CD4-positive, alpha-beta memory T cell (primary cell): ENCODE results near the gene CAMTA1. TPM values are rescaled to one million over a fixed set of nuclear protein-coding genes. Genes with fewer than 3 reads are reported as not detected.

Experiments used
- CTCF ChIA-PET: fragments of 350-600 bp; sonication (Branson Sonifier 250); formaldehyde crosslinking; loops from one replicate; lab custom pipeline; 2021; ENCODE audit warnings: inconsistent platforms; ENCODE audit not compliant: partially characterized antibody; lab: Charles Lee
- POLR2A ChIA-PET: fragments of 350-600 bp; sonication (Branson Sonifier 250); formaldehyde crosslinking; loops from one replicate; lab custom pipeline; 2021; ENCODE audit not compliant: partially characterized antibody; lab: Charles Lee
- DNase-seq, 5 donors: peaks; one replicate each; pipeline versions ENCODE4 v3.0.0 to v3.0.0-alpha.2; 2020 to 2022; ENCODE audit warnings: mixed read lengths in 1 of 5
- H3K27ac ChIP-seq: one replicate; pipeline ENCODE4 v1.7.0; 2013; ENCODE audit warnings: low read depth, low read length
- H3K27me3 ChIP-seq: 2 replicates; pipeline ENCODE4 v1.7.0; 2013; ENCODE audit warnings: mild to moderate bottlenecking, low read length, moderate library complexity; ENCODE audit not compliant: insufficient read depth
- H3K36me3 ChIP-seq: 2 replicates; pipeline ENCODE4 v1.7.0; 2013; ENCODE audit warnings: mild to moderate bottlenecking, low read length, moderate library complexity; ENCODE audit not compliant: insufficient read depth
- H3K4me1 ChIP-seq: 2 replicates; pipeline ENCODE4 v1.7.0; 2013; ENCODE audit warnings: mild to moderate bottlenecking, low read length, moderate library complexity; ENCODE audit not compliant: insufficient read depth
- H3K4me3 ChIP-seq, 2 donors: one replicate each; pipeline ENCODE4 v1.7.0; 2013; ENCODE audit warnings: low read length in 2 of 2, mild to moderate bottlenecking in 1 of 2
- H3K9me3 ChIP-seq, 2 donors: one replicate each; pipeline ENCODE4 v1.7.0; 2013; ENCODE audit warnings: low read length in 2 of 2, control low read depth in 1 of 2; ENCODE audit not compliant: control insufficient read depth in 1 of 2
- H3K27ac Mint-ChIP-seq, 7 donors: one replicate each; pipeline ENCODE4 v1.8.0; 2020 to 2021; ENCODE audit warnings: mixed read lengths in 7 of 7, mild to moderate bottlenecking in 6 of 7, inconsistent platforms in 3 of 7, moderate library complexity in 3 of 7
- H3K27me3 Mint-ChIP-seq, 2 donors: one replicate each; pipeline ENCODE4 v1.8.0; 2020 to 2021; ENCODE audit warnings: mixed read lengths in 2 of 2
- H3K36me3 Mint-ChIP-seq, 2 donors: one replicate each; pipeline ENCODE4 v1.8.0; 2020 to 2021; ENCODE audit warnings: mixed read lengths in 2 of 2, inconsistent platforms in 1 of 2, mild to moderate bottlenecking in 1 of 2
- H3K4me1 Mint-ChIP-seq, 4 donors: one replicate each; pipeline ENCODE4 v1.8.0; 2020 to 2021; ENCODE audit warnings: mixed read lengths in 4 of 4, mild to moderate bottlenecking in 1 of 4
- H3K4me3 Mint-ChIP-seq, 8 donors: one replicate each; pipeline ENCODE4 v1.8.0; 2020 to 2021; ENCODE audit warnings: mixed read lengths in 8 of 8, mild to moderate bottlenecking in 7 of 8, moderate library complexity in 6 of 8, inconsistent platforms in 3 of 8
- H3K9me3 Mint-ChIP-seq, 8 donors: one replicate each; pipeline ENCODE4 v1.8.0; 2020 to 2021; ENCODE audit warnings: mixed read lengths in 8 of 8, mild to moderate bottlenecking in 5 of 8, inconsistent platforms in 3 of 8, moderate library complexity in 1 of 8
- intact Hi-C: fragments of 100-400 bp; cut with micrococcal nuclease; formaldehyde crosslinking; loops from one replicate; pipeline ENCODE4 v1.15.1; 2023
- polyA plus RNA-seq, 2 donors: library from polyadenylated mRNA; unstranded; fragments of 300-500 nt; fragmentation: Illumina TruSeq; gene quantifications; one replicate each; pipeline ENCODE4 v1.2.3, GENCODE V29; 2021
- total RNA-seq, 2 experiments: library from RNA; stranded (reverse); gene quantifications; one replicate each; pipeline ENCODE4 v1.2.3, GENCODE V29; 2021

Gene CAMTA1
- total and polyA plus RNA-seq, 4 experiments from 2014 or later = 39.1 to 118 (median 59.9) TPM

DNA sequence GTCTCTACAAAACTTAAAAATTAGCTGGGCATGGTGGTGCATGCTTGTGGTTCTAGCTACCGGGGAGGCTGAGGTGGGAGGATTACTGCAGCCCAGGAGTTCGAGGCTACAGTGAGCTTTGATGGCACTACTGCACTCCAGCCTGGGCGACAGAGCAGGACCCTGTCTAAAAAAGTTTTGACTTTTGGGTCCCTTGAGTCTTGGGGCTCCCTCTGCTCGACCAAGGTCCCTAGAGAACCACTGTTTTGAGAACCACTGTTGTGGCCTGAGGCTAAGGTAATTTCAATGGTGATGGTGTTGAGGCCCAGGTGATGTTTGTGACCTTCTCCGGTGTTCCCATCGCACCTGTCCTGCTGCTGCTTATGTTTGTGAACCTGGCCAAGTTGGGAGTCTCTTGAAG, 3.1 kb upstream of the CAMTA1 start:
- Mint-ChIP-seq H3K27me3 (peaks cover 2 to 3% of the 10 kb centered on the region in 2 donors), H3K9me3 (peaks cover 0 to 3% (median 0%) of the 10 kb centered on the region in 8 donors), H3K4me3 (no peak overlapping the region), H3K4me1 (peaks cover 16 to 25% (median 20%) of the 10 kb centered on the region in 4 donors), H3K36me3 (peaks cover 0 to 8% of the 10 kb centered on the region in 2 donors), H3K27ac (peak overlapping the region in 1 of 7 donors; percentile 17)
- CTCF ChIA-PET = no interaction called here
- H3K27ac ChIP-seq = no peak overlapping the region
- peaks cover 20% of the 10 kb centered on the region for H3K4me1 ChIP-seq
- POLR2A ChIA-PET = no interaction called here
- H3K4me3 ChIP-seq = no peak overlapping the region
- no peaks in the 10 kb centered on the region for H3K36me3 ChIP-seq
- H3K27me3 ChIP-seq = no peaks in the 10 kb centered on the region
- intact Hi-C loops = loop anchor here (10.0 kb wide), 3 partner anchors 167 to 983 kb away; partner anchors contain the start of genes PHF13 and TNFRSF25
- no peaks in the 10 kb centered on the region for H3K9me3 ChIP-seq
- DNase-seq = no peak

DNA sequence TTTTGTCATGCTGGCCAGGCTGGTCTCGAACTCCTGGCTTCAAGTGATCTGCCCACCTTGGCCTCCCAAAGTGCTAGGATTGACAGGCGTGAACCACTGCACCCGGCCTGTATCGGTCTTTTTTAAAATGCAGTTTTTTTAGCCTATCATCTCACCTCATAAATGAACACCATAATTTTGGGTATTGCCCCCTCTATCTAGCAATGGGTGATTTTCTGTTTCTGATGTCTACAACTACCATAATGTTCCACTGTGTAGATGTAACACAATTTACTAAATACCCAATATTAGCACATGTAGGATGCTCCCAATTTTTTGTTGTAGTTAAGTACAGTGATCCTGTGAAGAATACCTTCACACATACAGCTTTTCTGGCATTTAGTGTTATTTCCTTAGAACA, 2.0 kb upstream of the CAMTA1 start:
- no peaks in the 10 kb centered on the region for H3K27me3 ChIP-seq
- H3K27ac ChIP-seq = no peak overlapping the region
- intact Hi-C loops = loop anchor here (10.0 kb wide), 3 partner anchors 168 to 982 kb away; partner anchors contain the start of genes PHF13 and TNFRSF25
- Mint-ChIP-seq H3K27me3 (peaks cover 0 to 2% of the 10 kb centered on the region in 2 donors), H3K36me3 (peaks cover 0 to 8% of the 10 kb centered on the region in 2 donors), H3K4me1 (peaks cover 23 to 34% (median 29%) of the 10 kb centered on the region in 4 donors), H3K27ac (peak overlapping the region in 5 of 7 donors; percentile 84 to 93 (median 87)), H3K4me3 (peak overlapping the region; percentile 79 to 92 (median 86)), H3K9me3 (peaks cover 0 to 3% (median 0%) of the 10 kb centered on the region in 8 donors)
- H3K9me3 ChIP-seq = no peaks in the 10 kb centered on the region
- no peak overlapping the region for H3K4me3 ChIP-seq
- H3K4me1 ChIP-seq = peaks cover 24% of the 10 kb centered on the region
- H3K36me3 ChIP-seq = no peaks in the 10 kb centered on the region
- CTCF ChIA-PET = no interaction called here
- POLR2A ChIA-PET = interaction anchor here (2.4 kb wide), 1 partner anchor 40 kb away, joined by 13 read pairs; no protein-coding TSS in a partner anchor
- no peak for DNase-seq

DNA sequence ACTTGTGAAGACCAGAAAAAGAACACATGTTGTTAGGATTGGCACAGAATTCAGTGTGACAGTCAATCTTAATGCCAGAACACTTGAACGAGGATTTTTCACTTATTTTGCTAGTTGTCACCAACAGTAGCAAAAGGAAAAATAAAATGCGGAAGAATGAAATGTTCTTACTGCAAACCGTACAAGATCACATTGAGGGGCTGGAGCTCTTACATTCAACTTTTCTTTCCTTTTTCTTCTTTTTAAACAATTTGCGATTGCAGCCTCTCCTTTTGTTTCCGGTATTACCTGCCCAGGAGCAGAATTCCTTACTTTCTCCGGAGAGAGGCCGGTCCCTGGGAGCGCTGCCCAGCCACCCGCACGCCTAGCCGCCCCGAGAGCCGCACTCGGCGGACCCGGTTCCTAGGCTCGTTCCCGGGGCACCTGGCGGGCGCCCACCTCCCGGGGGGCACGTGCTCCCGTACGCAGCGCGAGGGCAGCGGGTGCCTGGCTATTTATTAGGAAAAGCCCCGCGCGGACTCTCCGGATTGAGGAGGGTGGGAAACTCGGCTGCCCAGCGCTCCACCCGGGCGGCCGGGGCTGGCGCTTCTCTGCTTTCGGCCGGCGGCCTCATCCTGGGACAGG, 1.2 kb upstream of the CAMTA1 start:
- peak overlapping the region; percentile 36 to 69 for H3K4me3 ChIP-seq
- no peaks in the 10 kb centered on the region for H3K27me3 ChIP-seq
- peak overlapping the region; percentile 79 to 92 (median 86) for H3K4me3 Mint-ChIP-seq
- H3K36me3 ChIP-seq = no peaks in the 10 kb centered on the region
- peaks cover 0 to 8% of the 10 kb centered on the region in 2 donors for H3K36me3 Mint-ChIP-seq
- peak overlapping the region; percentile 88 to 93 (median 90) for H3K27ac Mint-ChIP-seq
- intact Hi-C loops = loop anchor here (1.0 to 10.0 kb wide), 4 partner anchors 41 to 981 kb away; partner anchors contain the start of genes PHF13 and TNFRSF25
- peaks cover 30 to 42% (median 37%) of the 10 kb centered on the region in 4 donors for H3K4me1 Mint-ChIP-seq
- H3K27ac ChIP-seq = peak overlapping the region; percentile 84
- peaks cover 0 to 3% (median 0%) of the 10 kb centered on the region in 8 donors for H3K9me3 Mint-ChIP-seq
- no peaks in the 10 kb centered on the region for H3K9me3 ChIP-seq
- DNase-seq = no peak
- POLR2A ChIA-PET = interaction anchor here (0.6 to 2.4 kb wide), 10 partner anchors 11 to 425 kb away, joined by 3 to 13 read pairs (median 4); partner anchors contain the start of genes ACOT7 and DNAJC11
- H3K4me1 ChIP-seq = peaks cover 32% of the 10 kb centered on the region
- CTCF ChIA-PET = interaction anchor here (0.6 kb wide), 1 partner anchor 160 kb away, joined by 3 read pairs; no protein-coding TSS in a partner anchor
- no peaks in the 10 kb centered on the region for H3K27me3 Mint-ChIP-seq

DNA sequence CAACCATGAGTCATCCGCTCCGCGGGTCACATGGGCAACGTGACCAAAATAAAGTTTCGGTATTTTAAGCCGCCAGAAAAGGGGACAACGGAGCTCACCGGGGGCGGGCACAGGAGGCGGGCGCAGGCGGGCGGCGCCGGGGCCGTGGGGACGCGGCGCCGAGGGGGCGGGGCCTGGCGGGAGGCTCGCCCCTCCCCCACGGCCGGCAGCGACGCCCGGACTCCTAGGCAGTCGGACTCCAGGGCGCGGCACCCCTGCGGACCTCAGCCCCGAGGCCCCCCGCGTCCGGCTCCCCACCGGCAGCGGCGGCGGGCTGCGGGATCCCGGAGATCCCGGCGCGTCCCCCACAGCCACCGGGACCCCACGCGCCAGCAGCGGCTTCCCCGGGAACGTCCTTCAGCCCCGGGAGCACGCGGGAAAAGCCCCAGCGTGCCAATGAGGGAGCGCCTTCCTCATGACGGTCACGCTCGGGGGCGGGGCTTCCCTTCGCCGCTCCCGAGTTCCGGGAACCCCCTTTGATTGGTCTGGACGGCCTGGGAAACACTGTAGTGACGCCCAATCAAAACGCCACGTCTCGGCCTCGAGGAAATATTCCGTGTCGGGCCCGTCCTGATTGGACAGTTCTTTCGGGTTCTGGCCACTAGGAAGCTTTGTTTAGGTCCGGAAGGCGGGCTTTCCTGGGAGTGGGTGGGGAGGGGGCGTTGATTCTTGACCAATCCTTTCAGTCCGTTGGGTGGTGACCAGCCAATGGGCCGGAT, 515 bp upstream of the CAMTA1 start:
- no peaks in the 10 kb centered on the region for H3K27me3 ChIP-seq
- no peaks in the 10 kb centered on the region for H3K9me3 ChIP-seq
- peaks cover 0 to 8% of the 10 kb centered on the region in 2 donors for H3K36me3 Mint-ChIP-seq
- peaks cover 35 to 48% (median 42%) of the 10 kb centered on the region in 4 donors for H3K4me1 Mint-ChIP-seq
- H3K27ac Mint-ChIP-seq = peak overlapping the region; percentile 89 to 95 (median 93)
- ChIA-PET CTCF (interaction anchor here (1.2 kb wide), 1 partner anchor 84 kb away, joined by 3 read pairs; the partner anchor contains the start of gene DNAJC11), POLR2A (interaction anchor here (0.6 to 2.4 kb wide), 13 partner anchors 10 to 426 kb away, joined by 3 to 13 read pairs (median 4); partner anchors contain the start of genes ACOT7, DNAJC11 and KLHL21)
- peak; percentile 89 to 100 (median 100) for DNase-seq
- H3K36me3 ChIP-seq = no peaks in the 10 kb centered on the region
- peaks cover 39% of the 10 kb centered on the region for H3K4me1 ChIP-seq
- H3K4me3 ChIP-seq = peak overlapping the region; percentile 36 to 69
- peaks cover 0 to 3% (median 0%) of the 10 kb centered on the region in 8 donors for H3K9me3 Mint-ChIP-seq
- H3K27ac ChIP-seq = peak overlapping the region; percentile 84
- intact Hi-C loops = loop anchor here (1.0 to 10.0 kb wide), 7 partner anchors 41 to 980 kb away; partner anchors contain the start of genes DNAJC11, NPHP4, PHF13 and RPL22
- no peaks in the 10 kb centered on the region for H3K27me3 Mint-ChIP-seq
- H3K4me3 Mint-ChIP-seq = peak overlapping the region; percentile 86 to 98 (median 90)

DNA sequence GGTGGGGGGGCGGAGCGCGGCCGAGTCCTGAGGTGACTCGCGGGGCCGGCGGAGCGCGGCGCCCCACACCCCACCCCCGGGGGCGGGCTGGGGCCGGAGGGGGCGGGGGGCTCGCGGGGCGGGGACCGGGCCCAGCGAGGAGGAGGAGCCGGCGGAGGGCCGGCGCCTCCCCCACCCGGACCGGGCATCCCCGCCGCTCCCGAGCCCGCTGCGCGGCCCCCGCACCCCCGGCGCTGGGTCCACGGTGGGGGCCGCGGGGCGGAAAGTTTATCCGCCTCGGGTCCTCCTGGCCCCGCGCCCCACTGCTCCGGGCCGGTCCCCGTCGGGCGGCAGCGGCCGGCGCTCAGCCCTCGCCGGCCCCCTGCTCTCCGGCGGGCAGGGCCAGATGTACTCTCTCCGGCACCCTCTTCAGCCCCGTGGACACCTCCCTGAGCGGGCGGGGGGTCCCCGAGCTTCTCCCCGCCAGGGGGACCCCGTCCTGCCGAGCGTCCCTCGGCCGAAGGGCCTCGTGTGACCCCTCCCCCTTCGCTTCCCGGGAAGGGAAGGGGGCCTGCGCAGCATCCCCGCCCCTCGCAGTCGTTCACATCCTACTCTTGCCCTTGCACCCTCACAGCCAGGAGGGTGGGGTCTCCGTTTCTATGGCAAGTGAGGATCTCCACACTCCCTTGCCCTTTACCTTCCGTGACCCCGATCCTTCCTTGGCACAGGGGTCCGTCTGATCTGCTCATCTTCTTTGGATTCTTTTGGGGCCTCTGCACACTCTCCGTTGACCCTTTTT, 663 bp downstream of the CAMTA1 start:
- Mint-ChIP-seq H3K4me1 (peaks cover 40 to 54% (median 47%) of the 10 kb centered on the region in 4 donors), H3K27me3 (no peaks in the 10 kb centered on the region), H3K27ac (peak overlapping the region; percentile 87 to 98 (median 96)), H3K36me3 (peaks cover 0 to 8% of the 10 kb centered on the region in 2 donors), H3K4me3 (peak overlapping the region; percentile 93 to 99 (median 96)), H3K9me3 (peaks cover 0 to 3% (median 0%) of the 10 kb centered on the region in 8 donors)
- H3K9me3 ChIP-seq = no peaks in the 10 kb centered on the region
- DNase-seq = peak; percentile 17 to 50 (median 23)
- peak overlapping the region; percentile 55 to 63 for H3K4me3 ChIP-seq
- peak overlapping the region; percentile 52 for H3K27ac ChIP-seq
- H3K36me3 ChIP-seq = no peaks in the 10 kb centered on the region
- intact Hi-C loops = loop anchor here (1.0 to 10.0 kb wide), 6 partner anchors 85 to 979 kb away; partner anchors contain the start of genes DNAJC11, NPHP4, PHF13 and RPL22
- ChIA-PET CTCF (interaction anchor here (1.2 kb wide), 1 partner anchor 85 kb away, joined by 3 read pairs; the partner anchor contains the start of gene DNAJC11), POLR2A (interaction anchor here (0.8 to 2.4 kb wide), 5 partner anchors 37 to 184 kb away, joined by 3 to 13 read pairs (median 4); partner anchors contain the start of gene KLHL21)
- H3K27me3 ChIP-seq = no peaks in the 10 kb centered on the region
- peaks cover 39% of the 10 kb centered on the region for H3K4me1 ChIP-seq

DNA sequence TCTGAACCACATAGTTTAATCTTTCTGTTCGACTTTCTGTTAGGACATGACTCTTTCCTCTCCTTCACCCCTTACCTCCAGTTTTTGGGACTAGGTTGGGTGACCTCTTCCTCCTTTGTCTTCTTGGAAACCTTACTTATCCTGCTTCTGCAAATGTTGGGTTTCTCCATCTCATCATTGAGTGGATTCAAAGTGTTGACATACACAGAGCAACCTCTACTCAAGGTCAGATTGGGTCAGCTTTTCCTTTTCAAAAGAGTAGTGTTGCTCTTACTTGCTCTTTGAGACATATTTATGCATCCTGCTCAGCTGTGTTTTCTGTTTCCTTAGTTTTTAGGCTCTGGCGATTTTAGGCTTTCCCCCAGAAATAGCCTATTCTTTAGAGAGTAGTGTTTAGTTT, 3.7 kb downstream of the CAMTA1 start:
- Mint-ChIP-seq H3K4me3 (peak overlapping the region in 5 of 8 donors; percentile 8 to 37 (median 13)), H3K9me3 (peaks cover 0 to 3% (median 0%) of the 10 kb centered on the region in 8 donors), H3K36me3 (peaks cover 0 to 18% of the 10 kb centered on the region in 2 donors), H3K27me3 (no peaks in the 10 kb centered on the region), H3K27ac (peak overlapping the region in 4 of 7 donors; percentile 28 to 54 (median 37)), H3K4me1 (peaks cover 39 to 71% (median 50%) of the 10 kb centered on the region in 4 donors)
- intact Hi-C loops = loop anchor here (5.0 to 10.0 kb wide), 4 partner anchors 174 to 976 kb away; partner anchors contain the start of genes NPHP4, PHF13 and TNFRSF25
- Histone ChIP-seq H3K4me3 (no peak overlapping the region), H3K9me3 (no peaks in the 10 kb centered on the region), H3K4me1 (peaks cover 32% of the 10 kb centered on the region), H3K36me3 (no peaks in the 10 kb centered on the region), H3K27ac (no peak overlapping the region), H3K27me3 (no peaks in the 10 kb centered on the region)
- POLR2A ChIA-PET = no interaction called here
- DNase-seq = no peak
- CTCF ChIA-PET = no interaction called here
